Measurements from ENCODE around the gene CCDC51. TPM values are rescaled to one million over a fixed set of nuclear protein-coding genes. Genes with fewer than 3 reads are reported as not detected.

Gene CCDC51
- total and polyA plus RNA-seq, 2 of the 13 experiments (the other 11 are each of a cell fraction or from before 2014, with no cell fraction given), result 18.1 to 29.4 TPM

- TF ChIP-seq REL (CRISPR knock-in tag; conservative IDR thresholded peaks at IDR 0.05) (no peak), PRDM10 (CRISPR knock-in tag; IDR thresholded peaks at IDR 0.05; ENCODE audit: low read depth) (peak; percentile 79), TBX3 (IDR thresholded peaks at IDR 0.05; ENCODE audit: borderline replicate concordance) (peak; percentile 22; the same call in 1 of the 2 replicates), GABPA (IDR thresholded peaks at IDR 0.05; ENCODE audit: low read depth, low read length) (no peak), GABPA (CRISPR knock-in tag; IDR thresholded peaks at IDR 0.05; ENCODE audit: low read depth) (peak; percentile 51; the same call in 1 of the 2 replicates), PPARG (CRISPR knock-in tag; conservative IDR thresholded peaks at IDR 0.05) (peak; percentile 81), ZNF768 (CRISPR knock-in tag; IDR thresholded peaks at IDR 0.05) (0 out of 2 replicates have a peak, but pooled peaks have one; percentile 11), ZC3H4 (CRISPR knock-in tag; IDR thresholded peaks at IDR 0.05; ENCODE audit: borderline replicate concordance) (no peak), TOE1 (CRISPR knock-in tag; IDR thresholded peaks at IDR 0.05) (0 out of 2 replicates have a peak, but pooled peaks have one; percentile 47), ZNF431 (CRISPR knock-in tag; IDR thresholded peaks at IDR 0.05; ENCODE audit: borderline replicate concordance, low read depth) (0 out of 2 replicates have a peak, but pooled peaks have one; percentile 55), ZNF143 (CRISPR knock-in tag; IDR thresholded peaks at IDR 0.05) (peak; percentile 39; the same call in 1 of the 2 replicates), CBX5 (CRISPR knock-in tag; IDR thresholded peaks at IDR 0.05; ENCODE audit: borderline replicate concordance) (peak; percentile 17; the same call in 1 of the 2 replicates), ERF (CRISPR knock-in tag; IDR thresholded peaks at IDR 0.05) (peak; percentile 36; the same call in 1 of the 2 replicates), RFXAP (CRISPR knock-in tag; IDR thresholded peaks at IDR 0.05; ENCODE audit: borderline replicate concordance) (no peak), U2AF1 (optimal IDR thresholded peaks at IDR 0.05; ENCODE audit: low read depth, low read length) (no peak), SPEN (CRISPR knock-in tag; IDR thresholded peaks at IDR 0.05; ENCODE audit: low read depth) (peak; percentile 40; the same call in 1 of the 2 replicates), PAWR (CRISPR knock-in tag; IDR thresholded peaks at IDR 0.05; ENCODE audit: borderline replicate concordance) (no peak), NR2C2 (CRISPR knock-in tag; IDR thresholded peaks at IDR 0.05; ENCODE audit: borderline replicate concordance) (peak; percentile 89), GMEB1 (CRISPR knock-in tag; IDR thresholded peaks at IDR 0.05; ENCODE audit: borderline replicate concordance) (peak; percentile 29; the same call in 1 of the 2 replicates), ZNF136 (CRISPR knock-in tag; IDR thresholded peaks at IDR 0.05; ENCODE audit: low read depth) (0 out of 2 replicates have a peak, but pooled peaks have one; percentile 43), ZNF672 (CRISPR knock-in tag; IDR thresholded peaks at IDR 0.05) (no peak)
- TF ChIP-seq, protein P1, sequence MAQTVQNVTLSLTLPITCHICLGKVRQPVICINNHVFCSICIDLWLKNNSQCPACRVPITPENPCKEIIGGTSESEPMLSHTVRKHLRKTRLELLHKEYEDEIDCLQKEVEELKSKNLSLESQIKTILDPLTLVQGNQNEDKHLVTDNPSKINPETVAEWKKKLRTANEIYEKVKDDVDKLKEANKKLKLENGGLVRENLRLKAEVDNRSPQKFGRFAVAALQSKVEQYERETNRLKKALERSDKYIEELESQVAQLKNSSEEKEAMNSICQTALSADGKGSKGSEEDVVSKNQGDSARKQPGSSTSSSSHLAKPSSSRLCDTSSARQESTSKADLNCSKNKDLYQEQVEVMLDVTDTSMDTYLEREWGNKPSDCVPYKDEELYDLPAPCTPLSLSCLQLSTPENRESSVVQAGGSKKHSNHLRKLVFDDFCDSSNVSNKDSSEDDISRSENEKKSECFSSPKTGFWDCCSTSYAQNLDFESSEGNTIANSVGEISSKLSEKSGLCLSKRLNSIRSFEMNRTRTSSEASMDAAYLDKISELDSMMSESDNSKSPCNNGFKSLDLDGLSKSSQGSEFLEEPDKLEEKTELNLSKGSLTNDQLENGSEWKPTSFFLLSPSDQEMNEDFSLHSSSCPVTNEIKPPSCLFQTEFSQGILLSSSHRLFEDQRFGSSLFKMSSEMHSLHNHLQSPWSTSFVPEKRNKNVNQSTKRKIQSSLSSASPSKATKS (CRISPR knock-in tag; IDR thresholded peaks at IDR 0.05), result no peak
Measured at GRCh38 chr3:48431224-48432029, 8.5 kb downstream of the CCDC51 start (continued).

All from HepG2 (cell line).